Upper lobe of left lung (tissue), 6 donors: ENCODE data around the gene DCLK1. TPM values are rescaled to one million over a fixed set of nuclear protein-coding genes. Genes with fewer than 3 reads are reported as not detected.
A peak's percentile ranks its signal among the peaks of the same experiment; 100 is the strongest.

Experiments used
- ATAC-seq, 2 donors: fragments of 200-7000 bp; cut with Tn5 transposase; one replicate each; pipeline ENCODE4 v1.9.1; 2022; ENCODE audit warnings: mild to moderate bottlenecking in 2 of 2, moderate library complexity in 2 of 2; ENCODE audit not compliant: low FRiP score in 2 of 2
- DNase-seq, 2 donors: peaks; one replicate each; pipeline ENCODE4 v3.0.0-alpha.2; 2019 to 2020
- H3K27ac ChIP-seq, 4 donors: fragments of 200-600 bp; sonication (generic); one replicate each; pipeline ENCODE4 v1.5.1; 2016 to 2019
- H3K27me3 ChIP-seq, 4 donors: fragments of 200-600 bp; sonication (generic); one replicate each; pipeline ENCODE4 v1.5.1; 2017 to 2019
- H3K36me3 ChIP-seq, 4 donors: fragments of 200-600 bp; sonication (generic); one replicate each; pipeline ENCODE4 v1.5.1; 2016 to 2019
- H3K4me1 ChIP-seq, 4 donors: fragments of 200-600 bp; sonication (generic); one replicate each; pipeline ENCODE4 v1.5.1; 2018 to 2019
- H3K4me3 ChIP-seq, 4 donors: fragments of 200-600 bp; sonication (generic); one replicate each; pipeline ENCODE4 v1.5.1; 2017 to 2019; ENCODE audit warnings: mild to moderate bottlenecking in 2 of 4, moderate library complexity in 1 of 4
- H3K9me3 ChIP-seq, 4 donors: fragments of 200-600 bp; sonication (generic); one replicate each; pipeline ENCODE4 v1.5.1; 2018 to 2019
- EP300 ChIP-seq, 4 donors: sonication (generic); formaldehyde crosslinking; IDR thresholded peaks; one replicate each; pipeline ENCODE4 v1.5.1; 2017; ENCODE audit warnings: antibody characterized with exemption in 4 of 4, control low read depth in 2 of 4
- POLR2A ChIP-seq, 4 donors: fragments of 450-650 bp; IDR thresholded peaks; one replicate each; pipeline ENCODE4 v1.5.1; 2016 to 2017; ENCODE audit warnings: antibody characterized with exemption in 4 of 4, mild to moderate bottlenecking in 2 of 4
- POLR2AphosphoS5 ChIP-seq, 2 donors: sonication (generic); formaldehyde crosslinking; IDR thresholded peaks; one replicate each; pipeline ENCODE4 v1.5.1; 2017; ENCODE audit warnings: antibody characterized with exemption in 2 of 2
- WGBS, 2 donors: methylation state at CpG; one replicate each; pipeline ENCODE4 v1.1.5; 2017 to 2018; 5-methylcytosine and 5-hydroxymethylcytosine counted together
- total RNA-seq, 6 donors: library from RNA; depleted of rRNA in 4 of 6; stranded (reverse); fragments of >200 nt in 4 of 6; gene quantifications; one replicate each; pipeline versions ENCODE4 v1.1.0 to v1.2.1, GENCODE V29; 2016 to 2021
- TF ChIP-seq, protein P1 (sequence below), 6 experiments: fragments of 450-650 bp in 4 of 6; fragments of 200-600 bp in 2 of 6; sonication (generic) in 2 of 6; IDR thresholded peaks; one replicate each; pipeline ENCODE4 v1.5.1; 2016 to 2019; ENCODE audit warnings: antibody characterized with exemption in 6 of 6
- donor health status: DM: no; HTN: no; CAD: no; lungs with moderate emphysema.
- donor health status: DM: no; HTN: yes; CAD: no; lungs with severe emphysema.

The DCLK1 gene
- total RNA-seq, 6 donors from 2014 or later: 2.1 to 14.7 (median 3.9) TPM

DNA sequence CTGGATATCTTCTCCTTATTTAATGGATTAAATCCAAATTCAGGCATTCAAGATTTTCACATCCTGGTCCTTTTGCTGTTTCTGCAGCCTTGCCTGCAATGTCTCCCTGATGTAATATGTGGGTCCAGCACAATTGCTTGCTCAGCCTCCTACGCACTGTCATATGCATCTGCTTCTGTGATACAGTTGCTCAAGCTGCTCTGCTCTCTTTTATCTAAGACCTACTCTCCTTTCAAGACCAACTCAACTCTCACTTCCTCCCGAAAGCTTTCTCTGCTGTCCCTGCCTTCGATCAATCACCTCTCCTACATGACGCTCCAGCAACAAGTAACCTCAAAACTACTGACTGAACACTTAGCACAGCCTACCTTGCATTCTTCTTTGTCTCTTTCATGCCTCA is 138.2 kb downstream of the DCLK1 start:
- no peak overlapping the region for H3K4me3 ChIP-seq
- no peak for ATAC-seq

DNA sequence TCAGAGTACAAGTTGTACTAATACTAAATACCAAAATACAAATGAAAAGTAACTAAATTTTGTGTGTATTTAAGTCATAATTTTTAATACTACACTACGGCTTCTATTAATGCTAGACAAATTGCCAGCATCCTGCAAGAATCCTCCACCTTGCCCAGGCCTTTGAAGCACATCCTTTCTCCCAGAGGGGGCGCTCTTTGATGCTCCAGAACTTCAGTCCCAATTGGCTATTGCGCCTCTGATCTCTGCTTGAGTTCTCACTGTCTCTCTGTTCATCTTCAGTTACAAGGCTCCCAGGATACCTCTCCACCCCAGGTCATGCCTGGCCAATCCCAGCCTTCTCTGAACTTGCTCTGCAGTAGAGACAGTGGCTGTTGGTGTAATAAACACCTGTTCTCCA is 141.0 kb downstream of the DCLK1 start:
- no peaks in the 10 kb centered on the region for H3K9me3 ChIP-seq
- no peaks in the 10 kb centered on the region for H3K36me3 ChIP-seq
- H3K4me3 ChIP-seq: no peak overlapping the region
- H3K27ac ChIP-seq: no peak overlapping the region
- H3K27me3 ChIP-seq: no peaks in the 10 kb centered on the region
- WGBS, 2 donors: 75 to 93% methylated on average over 3 of the region's 3 CpGs
- peaks cover 0 to 4% (median 1%) of the 10 kb centered on the region in 4 donors for H3K4me1 ChIP-seq
- TF ChIP-seq, protein P1, sequence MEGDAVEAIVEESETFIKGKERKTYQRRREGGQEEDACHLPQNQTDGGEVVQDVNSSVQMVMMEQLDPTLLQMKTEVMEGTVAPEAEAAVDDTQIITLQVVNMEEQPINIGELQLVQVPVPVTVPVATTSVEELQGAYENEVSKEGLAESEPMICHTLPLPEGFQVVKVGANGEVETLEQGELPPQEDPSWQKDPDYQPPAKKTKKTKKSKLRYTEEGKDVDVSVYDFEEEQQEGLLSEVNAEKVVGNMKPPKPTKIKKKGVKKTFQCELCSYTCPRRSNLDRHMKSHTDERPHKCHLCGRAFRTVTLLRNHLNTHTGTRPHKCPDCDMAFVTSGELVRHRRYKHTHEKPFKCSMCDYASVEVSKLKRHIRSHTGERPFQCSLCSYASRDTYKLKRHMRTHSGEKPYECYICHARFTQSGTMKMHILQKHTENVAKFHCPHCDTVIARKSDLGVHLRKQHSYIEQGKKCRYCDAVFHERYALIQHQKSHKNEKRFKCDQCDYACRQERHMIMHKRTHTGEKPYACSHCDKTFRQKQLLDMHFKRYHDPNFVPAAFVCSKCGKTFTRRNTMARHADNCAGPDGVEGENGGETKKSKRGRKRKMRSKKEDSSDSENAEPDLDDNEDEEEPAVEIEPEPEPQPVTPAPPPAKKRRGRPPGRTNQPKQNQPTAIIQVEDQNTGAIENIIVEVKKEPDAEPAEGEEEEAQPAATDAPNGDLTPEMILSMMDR (IDR thresholded peaks at IDR 0.05): no peak
- TF ChIP-seq POLR2AphosphoS5 (IDR thresholded peaks at IDR 0.05) (no peak), POLR2A (IDR thresholded peaks at IDR 0.05) (no peak), EP300 (IDR thresholded peaks at IDR 0.05) (no peak)
- DNase-seq (no peak), ATAC-seq (no peak)

More for the DNA sequence above, 138.2 kb downstream of the DCLK1 start:
- no peaks in the 10 kb centered on the region for H3K27me3 ChIP-seq
- TF ChIP-seq EP300 (IDR thresholded peaks at IDR 0.05): no peak
- no peak for TF ChIP-seq POLR2A (IDR thresholded peaks at IDR 0.05)
- TF ChIP-seq POLR2AphosphoS5 (IDR thresholded peaks at IDR 0.05): no peak
- TF ChIP-seq, protein P1 (IDR thresholded peaks at IDR 0.05): no peak
- 78 to 93% methylated on average over 4 of the region's 4 CpGs for WGBS, 2 donors
- peaks cover 0 to 2% (median under 1%) of the 10 kb centered on the region in 4 donors for H3K4me1 ChIP-seq
- H3K9me3 ChIP-seq: no peaks in the 10 kb centered on the region
- no peaks in the 10 kb centered on the region for H3K36me3 ChIP-seq
- no peak overlapping the region for H3K27ac ChIP-seq
- no peak for DNase-seq

DNA sequence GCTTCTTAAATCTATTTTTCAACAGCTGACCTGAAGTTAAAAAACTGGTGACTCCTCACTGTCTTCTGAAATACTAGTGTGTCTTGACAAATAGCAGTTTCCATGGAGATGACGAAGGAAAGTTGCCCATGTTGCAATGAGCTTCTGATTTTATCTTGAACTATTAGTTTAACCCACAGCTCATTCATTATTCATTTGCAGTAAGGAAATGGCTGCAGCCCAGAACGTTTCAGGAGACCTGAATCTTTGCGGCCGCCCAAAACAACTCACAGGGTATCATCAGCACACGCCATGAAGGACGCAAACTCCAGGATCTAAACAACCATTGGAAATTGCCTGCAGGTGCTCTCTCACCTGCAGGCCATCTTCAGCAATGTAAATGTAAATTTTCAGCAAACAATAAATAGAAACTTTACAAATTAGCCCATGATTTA is 142.5 kb downstream of the DCLK1 start:
- DNase-seq (no peak), ATAC-seq (no peak)
- no peak overlapping the region for H3K27ac ChIP-seq
- H3K36me3 ChIP-seq: no peaks in the 10 kb centered on the region
- whole genome bisulfite sequencing, 2 donors: 64 to 67% methylated on average over 6 of the region's 6 CpGs
- peaks cover 0 to 4% (median 1%) of the 10 kb centered on the region in 4 donors for H3K4me1 ChIP-seq
- H3K9me3 ChIP-seq: no peaks in the 10 kb centered on the region
- TF ChIP-seq POLR2AphosphoS5 (IDR thresholded peaks at IDR 0.05): no peak
- TF ChIP-seq, protein P1 (IDR thresholded peaks at IDR 0.05): no peak
- no peak overlapping the region for H3K4me3 ChIP-seq
- no peaks in the 10 kb centered on the region for H3K27me3 ChIP-seq

DNA sequence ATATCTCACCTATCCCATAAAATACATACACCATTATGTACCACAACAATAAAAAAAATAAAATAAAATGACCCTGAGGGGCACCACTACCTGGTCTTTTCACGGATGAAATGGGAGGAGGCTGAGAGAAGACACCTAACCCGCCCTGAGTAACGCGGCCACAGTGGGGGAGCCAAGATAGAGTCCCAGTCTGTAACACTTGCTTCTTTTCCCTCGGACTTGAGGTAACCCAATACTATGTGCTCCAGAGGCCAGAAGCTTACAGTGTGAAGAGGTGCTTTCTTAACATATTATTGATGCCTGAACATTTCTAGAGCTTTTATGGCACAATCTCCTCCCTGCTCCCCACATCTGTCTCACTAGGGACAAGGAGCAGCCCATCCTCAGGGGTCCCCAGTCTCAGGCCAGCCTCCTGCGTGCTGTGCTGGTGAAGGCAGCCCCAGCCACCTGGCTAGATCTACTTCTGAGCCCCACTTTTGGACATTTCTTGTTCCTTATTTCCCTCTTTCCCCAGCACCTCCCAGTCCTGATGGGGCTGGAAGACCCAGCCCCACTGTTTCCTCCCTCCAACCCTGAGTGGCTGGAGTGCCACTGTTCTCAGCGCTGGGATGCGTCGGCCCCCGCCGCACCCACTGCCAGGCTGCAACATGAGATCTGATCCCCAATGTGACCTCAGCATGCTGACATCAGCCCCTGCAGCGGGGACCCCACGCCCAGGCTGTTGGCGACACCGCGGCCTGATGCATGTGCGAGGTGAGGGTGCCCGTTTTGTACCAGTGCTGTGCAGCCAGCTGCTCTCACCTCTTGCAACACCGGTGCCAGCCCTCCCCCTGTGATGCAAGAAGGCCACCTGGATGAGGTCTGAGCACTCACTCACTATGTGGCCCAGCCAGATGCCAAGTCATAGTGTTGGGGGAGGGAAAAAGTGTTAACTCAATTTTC is 143.3 kb downstream of the DCLK1 start:
- Histone ChIP-seq H3K36me3 (no peaks in the 10 kb centered on the region), H3K9me3 (no peaks in the 10 kb centered on the region), H3K27me3 (no peaks in the 10 kb centered on the region), H3K4me1 (peaks cover 0 to 4% (median 1%) of the 10 kb centered on the region in 4 donors), H3K27ac (no peak overlapping the region), H3K4me3 (no peak overlapping the region)
- 57 to 73% methylated on average over 17 to 18 of the region's 19 CpGs for WGBS, 2 donors
- ATAC-seq (peak; percentile 25 to 37), DNase-seq (peak; percentile 74 to 83)
- TF ChIP-seq POLR2AphosphoS5 (IDR thresholded peaks at IDR 0.05): no peak
- TF ChIP-seq EP300 (IDR thresholded peaks at IDR 0.05): no peak
- TF ChIP-seq POLR2A (IDR thresholded peaks at IDR 0.05): no peak
- TF ChIP-seq, protein P1 (IDR thresholded peaks at IDR 0.05): no peak
